HuH-7 (cell line): ENCODE results near the gene SPDYE4.
A peak's percentile ranks its signal among the peaks of the same experiment; 100 is the strongest.

Experiments
- DNase-seq: peaks from one replicate; pipeline ENCODE4 v3.0.0; 2011; ENCODE audit warnings: low spot score

The SPDYE4 gene

DNA sequence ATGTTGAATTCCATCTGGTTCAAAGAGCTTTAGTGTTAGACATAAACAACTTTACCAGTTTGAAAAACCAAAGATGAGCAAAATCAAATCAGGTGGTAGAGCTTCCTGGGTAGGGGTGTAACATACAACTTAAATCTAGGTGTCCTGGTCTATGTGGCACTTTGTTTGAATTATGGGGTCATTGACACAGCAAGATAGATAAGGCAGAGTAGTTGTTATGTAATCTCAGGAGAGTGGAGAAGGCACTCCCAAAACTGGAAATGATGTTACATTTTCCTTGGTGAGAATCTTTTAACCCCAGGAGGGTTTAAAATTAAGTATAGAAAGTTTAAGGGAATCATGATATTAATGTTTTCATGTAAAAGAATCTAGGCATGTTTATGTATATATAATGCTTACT is 45.6 kb downstream of the SPDYE4 start:
- peak; percentile 63 for DNase-seq

- DNase-seq, result no peak
Observed at GRCh38 chr17:8711291-8711690, 47.1 kb downstream of the SPDYE4 start.

DNA sequence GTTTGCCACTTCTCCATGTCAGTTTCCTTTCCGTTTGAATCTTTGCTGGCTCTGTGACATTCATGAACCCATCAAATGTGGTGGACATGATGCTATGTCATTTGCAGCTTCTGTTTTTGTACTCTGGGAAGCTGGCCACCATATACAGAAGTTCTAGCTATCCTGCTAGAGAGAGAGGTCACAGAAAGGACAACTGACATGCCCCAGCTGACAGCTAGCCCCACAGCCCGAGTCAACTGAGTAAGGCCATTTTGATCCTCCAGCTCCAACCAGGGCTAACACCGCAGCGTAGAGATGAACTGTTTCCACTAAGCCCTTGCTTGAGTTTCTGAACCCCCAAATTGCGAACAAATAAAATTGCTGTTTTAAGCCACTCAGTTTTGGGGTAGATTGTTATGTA is 47.5 kb downstream of the SPDYE4 start:
- DNase-seq, result no peak

GRCh38 chr17:8709006-8709405 is 49.3 kb downstream of the SPDYE4 start:
- no peak for DNase-seq

- DNase-seq, result no peak
Observed at GRCh38 chr17:8708025-8708461, 50.3 kb downstream of the SPDYE4 start.

DNA sequence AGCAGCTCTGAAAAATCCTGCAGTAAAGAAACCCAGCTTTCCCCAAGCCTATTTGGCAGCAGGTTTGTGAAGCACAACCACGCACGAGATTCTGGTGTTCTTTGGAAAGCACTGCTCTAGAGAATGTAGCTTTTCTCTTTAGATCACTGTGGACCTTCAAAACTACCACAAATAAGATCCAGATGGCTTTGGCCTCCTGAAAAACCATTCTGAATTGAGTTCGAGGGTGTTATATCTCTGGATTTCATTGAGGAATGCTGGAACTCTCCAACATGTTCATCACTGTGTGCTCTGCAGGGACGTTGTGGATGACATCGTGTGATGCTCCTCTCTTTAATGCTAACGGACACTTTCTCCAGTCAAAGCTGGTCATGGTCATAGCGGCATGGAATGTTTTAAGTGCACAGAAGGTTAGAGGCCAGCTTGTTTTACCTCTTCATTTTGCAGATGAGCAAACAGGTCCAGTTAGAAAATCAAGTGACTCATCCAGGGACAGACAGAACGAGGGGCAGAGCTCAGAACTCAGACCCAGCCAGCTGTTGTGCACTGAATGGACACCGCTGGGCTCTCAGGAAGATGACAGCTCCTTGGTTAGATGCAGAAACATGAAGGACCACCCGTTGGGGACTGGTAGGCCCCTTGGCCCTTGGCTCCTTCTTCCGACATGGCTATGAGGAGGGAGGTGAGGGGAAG is 50.9 kb downstream of the SPDYE4 start:
- DNase-seq, result no peak

- DNase-seq, result no peak
Observed at GRCh38 chr17:8706431-8706830, 51.9 kb downstream of the SPDYE4 start.

DNA sequence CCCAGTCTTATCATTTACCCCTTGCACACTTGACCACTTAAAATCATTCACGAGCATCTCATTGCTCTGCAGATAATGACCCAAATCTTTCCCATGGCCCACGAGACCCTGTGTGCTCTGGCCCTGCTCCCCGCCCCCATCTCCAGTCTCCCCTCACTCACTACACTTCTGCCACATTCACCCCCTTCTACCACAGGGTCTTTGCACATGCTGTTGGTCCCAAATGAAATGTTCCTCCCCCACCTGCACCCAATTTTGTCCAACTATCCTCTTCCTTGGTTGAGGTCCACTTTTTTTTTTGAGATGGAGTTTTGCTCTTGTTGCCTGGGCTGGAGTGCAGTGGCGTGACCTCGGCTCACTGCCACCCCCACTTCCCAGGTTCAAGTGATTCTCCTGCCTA is 52.9 kb downstream of the SPDYE4 start:
- DNase-seq, result no peak

DNA sequence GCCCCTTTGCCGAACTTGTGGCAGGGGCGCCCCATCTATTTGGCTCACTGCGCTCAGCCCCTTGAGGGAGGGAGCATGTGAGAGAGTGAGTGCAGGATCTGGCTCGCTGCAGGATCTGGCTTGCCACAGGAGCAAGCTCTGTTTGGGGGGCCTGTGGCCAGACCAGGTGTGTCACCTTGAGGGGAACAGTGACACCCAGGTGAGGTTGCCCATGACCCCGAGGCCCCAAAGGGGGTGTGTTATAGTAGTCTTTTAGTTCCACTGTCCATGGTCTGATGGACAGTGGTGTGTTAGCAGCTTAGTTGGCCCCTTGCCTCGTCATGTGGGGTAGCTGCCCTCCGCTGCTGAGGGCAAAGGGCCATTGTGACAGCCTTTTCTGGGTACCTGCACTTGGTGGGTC is 55.3 kb downstream of the SPDYE4 start:
- DNase-seq, result no peak

DNA sequence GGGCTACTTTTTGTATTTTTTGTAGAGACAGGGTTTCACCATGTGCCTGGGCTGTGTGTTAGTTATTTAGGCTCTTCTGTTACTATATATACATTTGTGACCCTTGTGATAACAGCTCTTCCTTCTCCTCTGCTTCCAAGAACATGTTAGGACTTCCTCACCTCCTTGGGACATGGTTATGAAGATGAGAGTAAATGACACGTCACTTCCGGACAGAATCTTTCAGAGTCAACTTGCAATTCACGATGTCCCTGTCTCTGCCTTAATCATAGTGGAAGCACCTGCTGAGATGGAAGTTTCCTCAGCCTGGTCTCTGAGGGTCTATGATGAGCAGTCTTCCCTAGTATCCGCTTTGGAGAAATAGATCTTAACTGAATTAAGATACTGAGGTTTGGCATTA is 56.6 kb downstream of the SPDYE4 start:
- no peak for DNase-seq

- no peak for DNase-seq
Observed at GRCh38 chr17:8701221-8701620, 57.1 kb downstream of the SPDYE4 start.
